ENCODE measurements around the gene ZNF784.

DNA sequence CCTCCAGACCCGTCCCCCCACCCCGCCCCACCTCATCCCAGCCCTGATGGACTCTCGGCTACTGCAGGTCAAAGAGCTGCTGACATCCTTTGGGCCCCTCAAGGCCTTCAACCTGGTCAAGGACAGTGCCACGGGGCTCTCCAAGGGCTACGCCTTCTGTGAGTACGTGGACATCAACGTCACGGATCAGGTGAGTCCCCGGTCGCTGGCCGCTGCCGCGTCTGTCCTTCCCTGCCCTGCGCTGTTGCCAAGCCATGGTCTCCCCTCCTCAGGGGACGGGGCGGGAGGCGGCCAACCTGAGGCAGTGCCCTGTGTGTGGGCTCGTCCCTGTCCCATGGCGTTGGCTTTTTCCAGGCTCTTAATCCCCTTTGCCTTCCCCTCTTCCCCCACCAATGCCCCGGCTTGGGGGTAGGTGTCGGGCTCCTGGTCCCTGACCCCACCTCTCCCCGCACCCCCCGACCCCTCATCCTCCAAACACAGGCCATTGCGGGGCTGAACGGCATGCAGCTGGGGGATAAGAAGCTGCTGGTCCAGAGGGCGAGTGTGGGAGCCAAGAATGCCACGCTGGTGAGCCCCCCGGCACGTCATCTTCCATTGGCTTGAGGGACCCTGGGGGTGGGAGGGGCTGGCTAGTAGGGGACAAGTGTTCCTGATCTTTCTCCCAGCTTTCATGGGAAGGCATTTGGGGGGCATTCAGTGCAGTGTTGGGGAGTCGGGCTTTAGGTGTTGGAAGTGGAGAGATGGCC lies 44.4 kb upstream of the ZNF784 start:
- TF ChIP-seq CREB1 (CRISPR knock-in tag; IDR thresholded peaks at IDR 0.05), result no peak
- TF ChIP-seq, protein P1, sequence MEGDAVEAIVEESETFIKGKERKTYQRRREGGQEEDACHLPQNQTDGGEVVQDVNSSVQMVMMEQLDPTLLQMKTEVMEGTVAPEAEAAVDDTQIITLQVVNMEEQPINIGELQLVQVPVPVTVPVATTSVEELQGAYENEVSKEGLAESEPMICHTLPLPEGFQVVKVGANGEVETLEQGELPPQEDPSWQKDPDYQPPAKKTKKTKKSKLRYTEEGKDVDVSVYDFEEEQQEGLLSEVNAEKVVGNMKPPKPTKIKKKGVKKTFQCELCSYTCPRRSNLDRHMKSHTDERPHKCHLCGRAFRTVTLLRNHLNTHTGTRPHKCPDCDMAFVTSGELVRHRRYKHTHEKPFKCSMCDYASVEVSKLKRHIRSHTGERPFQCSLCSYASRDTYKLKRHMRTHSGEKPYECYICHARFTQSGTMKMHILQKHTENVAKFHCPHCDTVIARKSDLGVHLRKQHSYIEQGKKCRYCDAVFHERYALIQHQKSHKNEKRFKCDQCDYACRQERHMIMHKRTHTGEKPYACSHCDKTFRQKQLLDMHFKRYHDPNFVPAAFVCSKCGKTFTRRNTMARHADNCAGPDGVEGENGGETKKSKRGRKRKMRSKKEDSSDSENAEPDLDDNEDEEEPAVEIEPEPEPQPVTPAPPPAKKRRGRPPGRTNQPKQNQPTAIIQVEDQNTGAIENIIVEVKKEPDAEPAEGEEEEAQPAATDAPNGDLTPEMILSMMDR (IDR thresholded peaks at IDR 0.05), result no peak
- TF ChIP-seq, protein P2, sequence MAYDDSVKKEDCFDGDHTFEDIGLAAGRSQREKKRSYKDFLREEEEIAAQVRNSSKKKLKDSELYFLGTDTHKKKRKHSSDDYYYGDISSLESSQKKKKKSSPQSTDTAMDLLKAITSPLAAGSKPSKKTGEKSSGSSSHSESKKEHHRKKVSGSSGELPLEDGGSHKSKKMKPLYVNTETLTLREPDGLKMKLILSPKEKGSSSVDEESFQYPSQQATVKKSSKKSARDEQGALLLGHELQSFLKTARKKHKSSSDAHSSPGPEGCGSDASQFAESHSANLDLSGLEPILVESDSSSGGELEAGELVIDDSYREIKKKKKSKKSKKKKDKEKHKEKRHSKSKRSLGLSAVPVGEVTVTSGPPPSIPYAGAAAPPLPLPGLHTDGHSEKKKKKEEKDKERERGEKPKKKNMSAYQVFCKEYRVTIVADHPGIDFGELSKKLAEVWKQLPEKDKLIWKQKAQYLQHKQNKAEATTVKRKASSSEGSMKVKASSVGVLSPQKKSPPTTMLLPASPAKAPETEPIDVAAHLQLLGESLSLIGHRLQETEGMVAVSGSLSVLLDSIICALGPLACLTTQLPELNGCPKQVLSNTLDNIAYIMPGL (CRISPR knock-in tag; IDR thresholded peaks at IDR 0.05), result no peak
- no peak for TF ChIP-seq ZNF317 (CRISPR knock-in tag; IDR thresholded peaks at IDR 0.05; ENCODE audit: borderline replicate concordance, low read depth)
- TF ChIP-seq, protein P3, sequence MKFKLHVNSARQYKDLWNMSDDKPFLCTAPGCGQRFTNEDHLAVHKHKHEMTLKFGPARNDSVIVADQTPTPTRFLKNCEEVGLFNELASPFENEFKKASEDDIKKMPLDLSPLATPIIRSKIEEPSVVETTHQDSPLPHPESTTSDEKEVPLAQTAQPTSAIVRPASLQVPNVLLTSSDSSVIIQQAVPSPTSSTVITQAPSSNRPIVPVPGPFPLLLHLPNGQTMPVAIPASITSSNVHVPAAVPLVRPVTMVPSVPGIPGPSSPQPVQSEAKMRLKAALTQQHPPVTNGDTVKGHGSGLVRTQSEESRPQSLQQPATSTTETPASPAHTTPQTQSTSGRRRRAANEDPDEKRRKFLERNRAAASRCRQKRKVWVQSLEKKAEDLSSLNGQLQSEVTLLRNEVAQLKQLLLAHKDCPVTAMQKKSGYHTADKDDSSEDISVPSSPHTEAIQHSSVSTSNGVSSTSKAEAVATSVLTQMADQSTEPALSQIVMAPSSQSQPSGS (CRISPR knock-in tag; IDR thresholded peaks at IDR 0.05; ENCODE audit: borderline replicate concordance, low read depth), result no peak
- TF ChIP-seq ELF4 (CRISPR knock-in tag; IDR thresholded peaks at IDR 0.05; ENCODE audit: low read depth), result no peak
- TF ChIP-seq SP1 (CRISPR knock-in tag; conservative IDR thresholded peaks at IDR 0.05), result no peak
- no peak for TF ChIP-seq JUN (CRISPR knock-in tag; IDR thresholded peaks at IDR 0.05)
- TF ChIP-seq ZNF121 (CRISPR knock-in tag; IDR thresholded peaks at IDR 0.05), result no peak
- TF ChIP-seq, protein P4, sequence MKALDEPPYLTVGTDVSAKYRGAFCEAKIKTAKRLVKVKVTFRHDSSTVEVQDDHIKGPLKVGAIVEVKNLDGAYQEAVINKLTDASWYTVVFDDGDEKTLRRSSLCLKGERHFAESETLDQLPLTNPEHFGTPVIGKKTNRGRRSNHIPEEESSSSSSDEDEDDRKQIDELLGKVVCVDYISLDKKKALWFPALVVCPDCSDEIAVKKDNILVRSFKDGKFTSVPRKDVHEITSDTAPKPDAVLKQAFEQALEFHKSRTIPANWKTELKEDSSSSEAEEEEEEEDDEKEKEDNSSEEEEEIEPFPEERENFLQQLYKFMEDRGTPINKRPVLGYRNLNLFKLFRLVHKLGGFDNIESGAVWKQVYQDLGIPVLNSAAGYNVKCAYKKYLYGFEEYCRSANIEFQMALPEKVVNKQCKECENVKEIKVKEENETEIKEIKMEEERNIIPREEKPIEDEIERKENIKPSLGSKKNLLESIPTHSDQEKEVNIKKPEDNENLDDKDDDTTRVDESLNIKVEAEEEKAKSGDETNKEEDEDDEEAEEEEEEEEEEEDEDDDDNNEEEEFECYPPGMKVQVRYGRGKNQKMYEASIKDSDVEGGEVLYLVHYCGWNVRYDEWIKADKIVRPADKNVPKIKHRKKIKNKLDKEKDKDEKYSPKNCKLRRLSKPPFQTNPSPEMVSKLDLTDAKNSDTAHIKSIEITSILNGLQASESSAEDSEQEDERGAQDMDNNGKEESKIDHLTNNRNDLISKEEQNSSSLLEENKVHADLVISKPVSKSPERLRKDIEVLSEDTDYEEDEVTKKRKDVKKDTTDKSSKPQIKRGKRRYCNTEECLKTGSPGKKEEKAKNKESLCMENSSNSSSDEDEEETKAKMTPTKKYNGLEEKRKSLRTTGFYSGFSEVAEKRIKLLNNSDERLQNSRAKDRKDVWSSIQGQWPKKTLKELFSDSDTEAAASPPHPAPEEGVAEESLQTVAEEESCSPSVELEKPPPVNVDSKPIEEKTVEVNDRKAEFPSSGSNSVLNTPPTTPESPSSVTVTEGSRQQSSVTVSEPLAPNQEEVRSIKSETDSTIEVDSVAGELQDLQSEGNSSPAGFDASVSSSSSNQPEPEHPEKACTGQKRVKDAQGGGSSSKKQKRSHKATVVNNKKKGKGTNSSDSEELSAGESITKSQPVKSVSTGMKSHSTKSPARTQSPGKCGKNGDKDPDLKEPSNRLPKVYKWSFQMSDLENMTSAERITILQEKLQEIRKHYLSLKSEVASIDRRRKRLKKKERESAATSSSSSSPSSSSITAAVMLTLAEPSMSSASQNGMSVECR (CRISPR knock-in tag; IDR thresholded peaks at IDR 0.05; ENCODE audit: borderline replicate concordance), result no peak
- no peak for TF ChIP-seq FOXK1 (CRISPR knock-in tag; IDR thresholded peaks at IDR 0.05)
- TF ChIP-seq, protein P5, sequence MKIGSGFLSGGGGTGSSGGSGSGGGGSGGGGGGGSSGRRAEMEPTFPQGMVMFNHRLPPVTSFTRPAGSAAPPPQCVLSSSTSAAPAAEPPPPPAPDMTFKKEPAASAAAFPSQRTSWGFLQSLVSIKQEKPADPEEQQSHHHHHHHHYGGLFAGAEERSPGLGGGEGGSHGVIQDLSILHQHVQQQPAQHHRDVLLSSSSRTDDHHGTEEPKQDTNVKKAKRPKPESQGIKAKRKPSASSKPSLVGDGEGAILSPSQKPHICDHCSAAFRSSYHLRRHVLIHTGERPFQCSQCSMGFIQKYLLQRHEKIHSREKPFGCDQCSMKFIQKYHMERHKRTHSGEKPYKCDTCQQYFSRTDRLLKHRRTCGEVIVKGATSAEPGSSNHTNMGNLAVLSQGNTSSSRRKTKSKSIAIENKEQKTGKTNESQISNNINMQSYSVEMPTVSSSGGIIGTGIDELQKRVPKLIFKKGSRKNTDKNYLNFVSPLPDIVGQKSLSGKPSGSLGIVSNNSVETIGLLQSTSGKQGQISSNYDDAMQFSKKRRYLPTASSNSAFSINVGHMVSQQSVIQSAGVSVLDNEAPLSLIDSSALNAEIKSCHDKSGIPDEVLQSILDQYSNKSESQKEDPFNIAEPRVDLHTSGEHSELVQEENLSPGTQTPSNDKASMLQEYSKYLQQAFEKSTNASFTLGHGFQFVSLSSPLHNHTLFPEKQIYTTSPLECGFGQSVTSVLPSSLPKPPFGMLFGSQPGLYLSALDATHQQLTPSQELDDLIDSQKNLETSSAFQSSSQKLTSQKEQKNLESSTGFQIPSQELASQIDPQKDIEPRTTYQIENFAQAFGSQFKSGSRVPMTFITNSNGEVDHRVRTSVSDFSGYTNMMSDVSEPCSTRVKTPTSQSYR (CRISPR knock-in tag; IDR thresholded peaks at IDR 0.05), result no peak
